ENCODE data around the gene HIPK3. TPM values are rescaled to one million over a fixed set of nuclear protein-coding genes. Genes with fewer than 3 reads are reported as not detected.

The HIPK3 gene
- total RNA-seq, 3 donors from 2014 or later (not counting 1 experiment from before 2014, with no cell fraction given) = 80.6 to 92.9 (median 87.7) TPM

DNA sequence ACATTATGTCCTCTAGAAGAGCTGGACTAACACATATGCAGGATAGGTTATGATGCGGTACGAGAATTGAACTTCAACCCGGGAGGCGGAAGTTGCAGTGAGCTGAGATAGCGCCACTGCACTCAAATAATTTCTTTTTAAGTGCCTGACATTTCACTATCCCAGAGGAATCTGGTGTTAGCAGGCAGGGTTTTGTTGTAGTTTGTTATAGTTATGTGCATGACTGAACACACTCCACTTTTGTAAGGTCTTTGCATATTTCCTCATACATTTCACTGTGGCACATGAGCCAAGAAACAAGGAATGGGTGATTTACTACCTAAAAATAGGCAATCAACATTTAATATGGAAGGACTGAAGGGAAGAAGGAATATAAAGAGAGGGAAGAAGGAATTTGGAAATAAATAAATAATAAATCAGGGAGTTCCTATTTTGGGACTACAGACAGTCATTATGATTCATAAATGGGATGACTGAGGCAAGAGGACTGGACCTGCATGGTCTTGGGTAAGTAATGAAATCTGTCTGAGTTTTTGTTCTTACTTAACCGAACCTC, 8.7 kb upstream of the HIPK3 start:
- intact Hi-C loops (cut with micrococcal nuclease) = no loop called here
- Mint-ChIP-seq H3K9me3 (no peaks in the 10 kb centered on the region), H3K4me1 (no peaks in the 10 kb centered on the region), H3K27ac (no peak overlapping the region), H3K36me3 (no peaks in the 10 kb centered on the region), H3K27me3 (ENCODE audit: low read depth in 2 of 2) (peaks cover 11 to 12% of the 10 kb centered on the region in 2 donors), H3K4me3 (no peak overlapping the region)
- Histone ChIP-seq H3K27ac (ENCODE audit: low read length) (no peak overlapping the region), H3K9me3 (ENCODE audit: control insufficient read depth, insufficient read depth, low read length) (no peaks in the 10 kb centered on the region), H3K4me1 (ENCODE audit: control insufficient read depth, insufficient read depth, low read length) (no peaks in the 10 kb centered on the region), H3K4me3 (ENCODE audit: low read length) (no peak overlapping the region), H3K27me3 (ENCODE audit: control insufficient read depth, insufficient read depth, low read length) (no peaks in the 10 kb centered on the region), H3K36me3 (ENCODE audit: control insufficient read depth, insufficient read depth, low read length) (no peaks in the 10 kb centered on the region)
- TF ChIP-seq, protein P1, sequence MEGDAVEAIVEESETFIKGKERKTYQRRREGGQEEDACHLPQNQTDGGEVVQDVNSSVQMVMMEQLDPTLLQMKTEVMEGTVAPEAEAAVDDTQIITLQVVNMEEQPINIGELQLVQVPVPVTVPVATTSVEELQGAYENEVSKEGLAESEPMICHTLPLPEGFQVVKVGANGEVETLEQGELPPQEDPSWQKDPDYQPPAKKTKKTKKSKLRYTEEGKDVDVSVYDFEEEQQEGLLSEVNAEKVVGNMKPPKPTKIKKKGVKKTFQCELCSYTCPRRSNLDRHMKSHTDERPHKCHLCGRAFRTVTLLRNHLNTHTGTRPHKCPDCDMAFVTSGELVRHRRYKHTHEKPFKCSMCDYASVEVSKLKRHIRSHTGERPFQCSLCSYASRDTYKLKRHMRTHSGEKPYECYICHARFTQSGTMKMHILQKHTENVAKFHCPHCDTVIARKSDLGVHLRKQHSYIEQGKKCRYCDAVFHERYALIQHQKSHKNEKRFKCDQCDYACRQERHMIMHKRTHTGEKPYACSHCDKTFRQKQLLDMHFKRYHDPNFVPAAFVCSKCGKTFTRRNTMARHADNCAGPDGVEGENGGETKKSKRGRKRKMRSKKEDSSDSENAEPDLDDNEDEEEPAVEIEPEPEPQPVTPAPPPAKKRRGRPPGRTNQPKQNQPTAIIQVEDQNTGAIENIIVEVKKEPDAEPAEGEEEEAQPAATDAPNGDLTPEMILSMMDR (IDR thresholded peaks at IDR 0.05) = no peak
- DNase-seq (no peak), ATAC-seq (no peak)
- 92% methylated on average over 6 of the region's 6 CpGs for WGBS (ENCODE audit: insufficient coverage)

DNA sequence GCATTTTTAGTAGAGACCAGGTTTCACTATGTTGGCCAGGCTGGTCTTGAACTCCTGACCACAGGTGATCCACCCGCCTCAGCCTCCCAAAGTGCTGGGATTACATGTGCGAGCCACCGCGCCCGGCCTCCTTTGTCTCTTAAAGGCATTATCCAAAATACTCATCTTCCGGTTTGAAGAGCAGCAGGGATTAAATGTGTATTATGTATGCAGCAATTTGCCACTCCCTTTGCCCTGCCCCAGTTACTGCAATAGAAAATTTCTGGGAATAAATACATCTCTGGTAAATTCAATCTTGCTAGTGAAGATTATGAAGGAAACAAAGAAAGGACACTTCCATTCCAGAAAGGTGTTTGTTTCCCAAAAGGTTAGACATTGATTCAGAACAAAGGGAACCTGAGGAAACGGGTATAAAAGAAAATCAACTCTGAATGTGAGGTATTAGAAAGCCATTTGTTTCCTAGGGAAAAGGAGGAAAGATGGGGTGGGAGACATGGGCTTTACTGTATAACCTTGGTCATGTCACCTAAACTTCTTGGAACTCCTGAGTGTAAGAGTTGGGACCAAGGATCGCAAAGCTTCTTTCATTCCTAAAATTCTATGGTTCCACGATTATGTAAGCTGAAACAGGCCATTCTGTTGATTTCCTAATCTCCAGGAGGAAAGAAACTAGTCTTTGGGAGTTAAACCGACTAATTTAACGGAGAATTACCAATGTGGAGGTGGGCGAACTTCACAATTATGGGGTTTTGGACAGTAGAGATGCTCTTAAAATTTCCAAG, 959 bp upstream of the HIPK3 start:
- Histone ChIP-seq H3K9me3 (ENCODE audit: control insufficient read depth, insufficient read depth, low read length) (no peaks in the 10 kb centered on the region), H3K27me3 (ENCODE audit: control insufficient read depth, insufficient read depth, low read length) (no peaks in the 10 kb centered on the region), H3K27ac (ENCODE audit: low read length) (peak overlapping the region; percentile 93), H3K4me1 (ENCODE audit: control insufficient read depth, insufficient read depth, low read length) (peaks cover 10% of the 10 kb centered on the region), H3K4me3 (ENCODE audit: low read length) (peak overlapping the region; percentile 62), H3K36me3 (ENCODE audit: control insufficient read depth, insufficient read depth, low read length) (no peaks in the 10 kb centered on the region)
- Mint-ChIP-seq H3K27ac (peak overlapping the region; percentile 93 to 95), H3K27me3 (ENCODE audit: low read depth in 2 of 2) (peaks cover under 1 to 2% of the 10 kb centered on the region in 2 donors), H3K9me3 (peaks cover 0 to 1% of the 10 kb centered on the region in 2 donors), H3K4me3 (peak overlapping the region; percentile 95), H3K36me3 (no peaks in the 10 kb centered on the region), H3K4me1 (peaks cover 29 to 32% of the 10 kb centered on the region in 2 donors)
- intact Hi-C loops (cut with micrococcal nuclease) = loop anchor here (2.0 to 10.0 kb wide), 5 partner anchors 66 to 445 kb away; partner anchors contain the start of genes C11orf91, CSTF3, QSER1 and TCP11L1
- ATAC-seq (no peak), DNase-seq (peak in 1 of 2 donors; percentile 17)
- 83% methylated on average over 11 of the region's 12 CpGs for WGBS (ENCODE audit: insufficient coverage)
- TF ChIP-seq, protein P1 (IDR thresholded peaks at IDR 0.05) = no peak

DNA sequence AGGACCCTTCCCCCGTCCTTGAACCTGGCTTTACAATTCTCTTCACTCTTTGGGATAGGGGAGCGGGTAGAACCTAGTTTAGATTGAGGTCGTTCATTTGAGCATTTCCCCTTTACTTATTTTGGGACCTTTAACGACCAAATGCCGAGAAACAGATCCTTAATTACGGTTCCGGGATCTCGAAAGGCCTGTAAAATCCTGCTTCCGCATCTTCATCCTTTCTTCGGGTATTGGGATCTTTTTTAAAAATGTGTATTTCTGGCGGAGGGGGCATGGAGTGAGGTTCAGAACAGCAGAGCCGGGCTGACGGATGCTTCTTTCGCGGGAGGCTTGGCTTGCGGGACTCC, 395 bp upstream of the HIPK3 start:
- TF ChIP-seq, protein P1 (IDR thresholded peaks at IDR 0.05) = no peak
- Histone ChIP-seq H3K9me3 (ENCODE audit: control insufficient read depth, insufficient read depth, low read length) (no peaks in the 10 kb centered on the region), H3K4me1 (ENCODE audit: control insufficient read depth, insufficient read depth, low read length) (peaks cover 10% of the 10 kb centered on the region), H3K27me3 (ENCODE audit: control insufficient read depth, insufficient read depth, low read length) (no peaks in the 10 kb centered on the region), H3K36me3 (ENCODE audit: control insufficient read depth, insufficient read depth, low read length) (no peaks in the 10 kb centered on the region), H3K4me3 (ENCODE audit: low read length) (peak overlapping the region; percentile 62), H3K27ac (ENCODE audit: low read length) (peak overlapping the region; percentile 93)
- WGBS (ENCODE audit: insufficient coverage) = 5% methylated on average over 16 of the region's 16 CpGs
- intact Hi-C loops (cut with micrococcal nuclease) = loop anchor here (2.0 to 10.0 kb wide), 5 partner anchors 66 to 444 kb away; partner anchors contain the start of genes C11orf91, CSTF3, QSER1 and TCP11L1
- Mint-ChIP-seq H3K36me3 (no peaks in the 10 kb centered on the region), H3K27me3 (ENCODE audit: low read depth in 2 of 2) (no peaks in the 10 kb centered on the region), H3K4me3 (peak overlapping the region; percentile 95), H3K9me3 (peaks cover 0 to 4% of the 10 kb centered on the region in 2 donors), H3K4me1 (peaks cover 35 to 37% of the 10 kb centered on the region in 2 donors), H3K27ac (peak overlapping the region; percentile 93 to 95)
- DNase-seq (no peak), ATAC-seq (no peak)
